ENCODE measurements around the gene ADGRA1.

ADGRA1 gene

GRCh38 chr10:133075346-133076137 is 12.2 kb upstream of the ADGRA1 start:
- no peak for DNase-seq (ENCODE audit: low read depth)

- DNase-seq (ENCODE audit: low read depth) = no peak
Measured at GRCh38 chr10:133076274-133077038, 11.3 kb upstream of the ADGRA1 start.

DNA sequence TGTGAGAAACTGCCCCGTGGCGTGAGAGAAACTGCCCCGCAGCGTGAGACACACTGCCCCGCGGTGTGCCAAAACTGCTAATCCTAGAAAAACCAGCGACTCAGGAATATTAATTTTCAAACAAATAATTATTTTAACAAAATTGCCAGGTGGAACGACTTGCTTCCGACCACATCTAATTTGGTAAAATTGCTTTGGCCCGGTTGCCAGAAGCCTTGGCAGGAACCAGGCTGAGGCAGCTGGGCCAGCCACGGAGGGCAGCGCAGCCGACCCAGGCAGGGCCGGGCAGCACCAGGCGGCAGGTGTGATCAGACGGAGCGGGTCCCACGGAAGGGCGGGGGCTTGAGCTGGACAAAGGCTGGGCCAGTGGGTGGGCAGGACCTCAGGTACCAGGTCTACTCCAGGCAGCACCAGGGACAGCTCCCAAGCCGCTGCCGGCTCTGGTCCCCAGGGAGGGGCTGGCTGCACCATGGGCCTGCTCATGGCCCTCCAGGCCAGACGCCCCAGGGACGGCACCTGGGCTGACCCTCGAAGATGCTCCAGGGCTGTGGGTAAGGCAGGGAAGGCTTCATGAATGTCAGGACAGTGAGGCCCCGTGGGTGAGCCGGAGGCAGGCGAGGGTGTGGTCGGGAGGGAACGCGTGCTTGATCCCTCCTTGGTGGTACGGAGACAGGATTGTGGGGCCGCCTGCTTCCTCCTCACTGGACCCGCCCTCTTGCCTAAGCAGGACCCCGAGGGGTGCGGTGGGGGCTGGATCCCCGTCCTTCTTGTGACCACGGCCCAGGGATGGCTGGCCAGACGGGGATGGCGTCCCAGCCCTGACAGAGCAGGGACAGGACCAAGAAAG is 7.7 kb upstream of the ADGRA1 start:
- DNase-seq (ENCODE audit: low read depth) = no peak

- DNase-seq (ENCODE audit: low read depth) = no peak
Measured at GRCh38 chr10:133080683-133081040, 7.1 kb upstream of the ADGRA1 start.

DNA sequence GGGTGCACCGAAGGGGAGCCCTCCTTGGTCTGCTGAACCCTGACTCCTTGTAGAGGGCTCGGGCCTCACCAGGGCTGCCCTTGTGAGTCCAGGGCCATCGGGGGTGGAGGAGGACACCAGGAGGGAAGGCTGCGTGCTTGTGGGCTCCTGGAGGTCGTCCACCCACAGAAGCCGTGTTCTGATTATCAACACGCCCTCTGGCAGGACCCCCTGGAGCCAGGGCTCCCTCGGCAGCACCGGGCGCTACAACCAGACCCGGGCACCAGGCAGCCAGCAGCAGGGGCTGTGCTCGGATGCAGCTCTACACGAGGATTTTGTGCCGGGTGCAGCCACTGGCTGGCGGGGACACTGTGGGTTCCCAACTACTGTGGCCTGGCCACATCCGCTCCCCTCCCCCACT is 6.1 kb upstream of the ADGRA1 start:
- no peak for DNase-seq (ENCODE audit: low read depth)

- DNase-seq (ENCODE audit: low read depth) = no peak
Measured at GRCh38 chr10:133082685-133083421, 4.9 kb upstream of the ADGRA1 start.

DNA sequence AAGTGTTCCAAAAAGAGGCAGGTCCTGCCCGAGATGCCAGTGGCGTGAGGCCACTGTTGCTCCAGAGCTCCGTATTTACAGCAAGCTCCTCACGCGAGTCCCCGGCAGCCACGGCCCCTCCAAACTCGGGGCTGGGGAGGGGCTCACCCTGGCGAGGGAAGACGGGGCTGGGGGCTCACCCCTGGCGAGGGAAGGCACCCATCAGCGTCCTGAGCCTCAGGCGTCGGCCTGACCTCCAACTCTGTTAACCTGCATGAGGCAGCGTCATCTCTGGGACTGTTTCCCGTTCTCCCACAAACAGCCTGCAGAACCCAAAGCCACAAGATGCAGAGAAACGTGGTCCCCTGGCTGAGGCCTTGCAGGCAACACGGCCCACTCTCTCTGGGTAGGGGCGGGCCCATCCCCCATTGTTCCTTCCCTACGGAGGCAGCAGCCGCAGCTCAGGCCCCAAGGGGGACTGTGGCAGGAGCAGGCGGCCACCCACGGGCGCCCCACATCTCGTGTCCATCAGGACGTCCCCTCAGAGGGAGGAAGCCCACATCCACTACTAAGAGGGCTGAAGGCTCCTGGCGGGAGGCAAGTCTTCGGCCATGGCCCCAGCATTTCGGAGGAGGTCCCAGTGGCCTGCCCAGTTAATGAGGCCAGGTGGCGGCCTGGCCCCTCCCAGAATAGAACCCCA is 4.2 kb upstream of the ADGRA1 start:
- no peak for DNase-seq (ENCODE audit: low read depth)

- no peak for DNase-seq (ENCODE audit: low read depth)
Measured at GRCh38 chr10:133084491-133084890, 3.2 kb upstream of the ADGRA1 start.

DNA sequence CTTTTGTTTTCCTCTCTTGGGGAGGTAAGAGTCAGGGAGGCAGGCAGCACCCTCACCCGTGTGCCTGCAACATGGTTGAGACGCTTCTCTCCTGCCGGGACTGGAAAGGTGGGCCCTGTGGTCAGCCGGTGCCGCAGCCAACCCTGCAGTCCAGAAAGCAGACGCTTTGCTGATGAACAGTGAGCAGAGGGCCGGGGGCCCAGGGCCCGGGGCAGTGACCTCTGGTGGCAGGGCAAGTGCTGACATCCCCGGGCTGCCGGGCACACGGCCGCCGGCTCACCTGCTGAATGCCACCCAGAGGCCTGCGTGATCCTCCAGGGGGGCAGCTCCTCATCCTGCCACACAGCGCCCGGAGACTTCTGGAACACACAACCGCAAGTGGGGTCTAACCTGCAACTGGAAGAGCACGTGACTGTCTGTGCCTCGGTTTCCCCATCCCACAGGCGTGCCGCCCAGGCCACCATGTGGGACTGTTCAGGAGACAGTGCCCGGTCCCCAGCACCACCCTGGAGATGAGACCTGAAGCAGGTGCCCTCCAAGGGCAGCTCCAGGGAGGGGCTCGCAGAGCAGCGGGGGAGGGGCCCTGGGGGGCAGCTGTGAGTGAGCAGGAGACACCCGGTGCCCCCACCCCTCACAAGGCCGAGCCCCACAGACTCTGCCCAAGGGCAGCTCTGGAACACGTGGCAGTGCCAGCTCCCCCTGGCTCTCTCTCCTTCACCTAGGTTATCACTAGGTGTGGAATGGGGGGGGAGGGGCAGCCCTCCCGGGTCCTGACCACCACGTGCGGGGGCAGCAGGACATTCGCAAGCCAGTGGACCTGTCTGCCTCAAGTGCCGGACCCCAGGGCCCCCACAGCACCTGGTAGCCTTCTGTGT is 2.2 kb upstream of the ADGRA1 start:
- no peak for DNase-seq (ENCODE audit: low read depth)

DNA sequence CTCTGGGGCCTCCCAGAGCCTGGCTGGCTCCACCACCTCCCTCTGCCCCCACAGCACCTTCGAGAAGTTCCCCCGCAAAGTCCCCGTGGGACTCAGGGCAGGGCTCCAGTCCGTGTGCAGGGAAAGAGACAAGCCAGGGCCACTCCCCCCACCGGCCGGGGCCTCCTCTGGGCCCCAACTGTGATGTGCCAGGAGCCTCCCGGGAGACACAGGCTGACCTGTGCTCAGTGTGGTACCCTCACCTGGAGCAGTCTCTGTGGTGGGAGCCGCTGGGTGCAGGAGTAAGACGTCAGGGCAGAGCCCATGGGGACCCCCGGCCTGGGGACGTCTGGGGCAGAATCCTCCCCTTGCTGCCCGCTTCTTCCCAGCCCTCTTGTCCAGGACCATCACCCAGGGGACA is 1.5 kb upstream of the ADGRA1 start:
- no peak for DNase-seq (ENCODE audit: low read depth)

GRCh38 chr10:133087045-133087678 is 562 bp upstream of the ADGRA1 start:
- no peak for DNase-seq (ENCODE audit: low read depth)

- no peak for DNase-seq (ENCODE audit: low read depth)
Measured at GRCh38 chr10:133088179-133088955, 643 bp downstream of the ADGRA1 start.

GRCh38 chr10:133088956-133089800 is 1.5 kb downstream of the ADGRA1 start:
- no peak for DNase-seq (ENCODE audit: low read depth)

DNA sequence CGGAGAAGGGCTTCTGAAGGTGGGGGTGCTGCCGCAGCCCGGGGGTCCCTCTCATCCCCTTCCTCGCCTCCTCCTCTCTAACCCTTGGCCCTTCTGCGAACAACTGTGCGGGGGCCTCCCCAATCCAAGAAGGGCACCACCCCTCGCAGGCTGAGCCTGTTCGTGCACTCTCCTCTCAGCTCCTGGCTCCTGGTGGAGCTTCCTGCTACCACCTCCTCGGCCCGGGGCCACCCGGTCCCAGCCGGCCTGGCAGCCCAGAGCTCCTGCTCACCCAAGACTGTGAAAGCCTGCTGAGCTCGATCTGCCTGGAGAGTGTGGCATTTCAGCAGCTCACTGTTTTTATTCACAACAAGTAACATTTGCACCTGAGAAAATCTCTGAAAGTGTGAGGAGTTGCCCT is 2.4 kb downstream of the ADGRA1 start:
- no peak for DNase-seq (ENCODE audit: low read depth)

DNA sequence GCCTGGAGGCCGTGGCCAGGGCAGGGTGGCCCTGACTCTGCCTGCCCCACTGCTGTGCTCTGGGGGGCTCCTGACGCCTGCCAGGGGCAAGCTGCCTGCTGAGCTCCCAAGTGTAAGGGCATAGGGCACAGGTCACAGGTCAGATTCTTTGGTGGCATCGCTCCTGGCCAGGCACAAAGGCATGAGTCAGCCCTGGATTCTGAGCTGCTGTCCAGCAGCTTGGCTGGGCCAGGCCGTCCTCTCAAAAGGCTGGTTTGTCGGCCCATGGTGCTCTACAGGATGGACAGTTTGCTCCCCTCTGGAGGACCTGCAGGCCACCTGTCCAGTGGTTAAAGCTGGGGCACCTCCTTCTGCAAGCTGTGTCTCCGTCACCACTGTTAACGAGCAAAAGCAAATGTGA is 2.9 kb downstream of the ADGRA1 start:
- no peak for DNase-seq (ENCODE audit: low read depth)

GRCh38 chr10:133091316-133091715 is 3.6 kb downstream of the ADGRA1 start:
- DNase-seq (ENCODE audit: low read depth) = no peak

GRCh38 chr10:133093291-133093690 is 5.6 kb downstream of the ADGRA1 start:
- DNase-seq (ENCODE audit: low read depth) = no peak

DNA sequence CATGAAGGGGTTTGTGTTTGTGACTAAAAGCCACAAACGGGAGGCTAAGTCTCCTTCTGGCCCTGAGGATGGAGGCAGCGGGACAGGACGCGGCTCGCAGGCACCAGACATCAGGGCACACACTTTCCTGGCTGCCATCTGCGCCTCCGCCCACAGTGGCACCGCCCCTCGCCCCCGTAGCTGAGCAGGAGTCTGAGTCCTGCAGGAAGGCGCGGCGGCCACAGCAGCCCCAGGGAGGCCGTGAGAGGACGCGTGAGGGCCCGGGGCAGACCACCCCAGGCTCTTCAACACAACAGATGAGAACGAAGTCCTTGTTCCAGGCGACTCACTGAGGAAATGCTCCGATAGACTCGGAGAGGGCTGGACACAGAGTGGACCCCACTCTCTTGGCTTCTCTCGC is 6.6 kb downstream of the ADGRA1 start:
- no peak for DNase-seq (ENCODE audit: low read depth)
